Ascending aorta (tissue), 2 donors: ENCODE data around the gene WFIKKN1. TPM values are rescaled to one million over a fixed set of nuclear protein-coding genes. Genes with fewer than 3 reads are reported as not detected.

Experiments used
- DNase-seq, 2 donors: peaks; one replicate each; pipeline ENCODE4 v3.0.0-alpha.2; 2019; ENCODE audit warnings: low spot score in 2 of 2
- H3K27ac ChIP-seq, 2 donors: fragments of 200-600 bp; sonication (generic); one replicate each; pipeline ENCODE4 v1.5.1; 2016 to 2017; ENCODE audit warnings: mild to moderate bottlenecking in 1 of 2
- H3K27me3 ChIP-seq: fragments of 200-600 bp; sonication (generic); one replicate; pipeline ENCODE4 v1.5.1; 2017
- H3K36me3 ChIP-seq, 2 donors: fragments of 200-600 bp; sonication (generic); one replicate each; pipeline ENCODE4 v1.5.1; 2016
- H3K4me1 ChIP-seq, 2 donors: fragments of 200-600 bp; sonication (generic); one replicate each; pipeline ENCODE4 v1.5.1; 2016 to 2017; ENCODE audit warnings: mild to moderate bottlenecking in 1 of 2
- H3K4me3 ChIP-seq, 2 donors: fragments of 200-600 bp; sonication (generic); one replicate each; pipeline ENCODE4 v1.5.1; 2016 to 2017; ENCODE audit warnings: mild to moderate bottlenecking in 1 of 2
- H3K9me3 ChIP-seq, 2 donors: fragments of 200-600 bp; sonication (generic); one replicate each; pipeline ENCODE4 v1.5.1; 2016
- intact Hi-C: fragments of 100-400 bp; cut with DNase I; formaldehyde crosslinking; loops from one replicate; pipeline ENCODE4 v1.15.1; 2023
- total RNA-seq: library from RNA; depleted of rRNA; stranded (reverse); fragments of >200 nt; gene quantifications from one replicate; pipeline ENCODE4 v1.1.0, GENCODE V29; 2016
- TF ChIP-seq, protein P1 (sequence below), 3 experiments: fragments of 200-600 bp in 2 of 3; fragments of 450-650 bp in 1 of 3; sonication (generic) in 2 of 3; IDR thresholded peaks; one replicate each; pipeline ENCODE4 v1.5.1; 2016 to 2019; ENCODE audit warnings: antibody characterized with exemption in 3 of 3, mild to moderate bottlenecking in 1 of 3, moderate library complexity in 1 of 3

WFIKKN1 gene
- total RNA-seq, 1 donor from 2014 or later = not detected

DNA sequence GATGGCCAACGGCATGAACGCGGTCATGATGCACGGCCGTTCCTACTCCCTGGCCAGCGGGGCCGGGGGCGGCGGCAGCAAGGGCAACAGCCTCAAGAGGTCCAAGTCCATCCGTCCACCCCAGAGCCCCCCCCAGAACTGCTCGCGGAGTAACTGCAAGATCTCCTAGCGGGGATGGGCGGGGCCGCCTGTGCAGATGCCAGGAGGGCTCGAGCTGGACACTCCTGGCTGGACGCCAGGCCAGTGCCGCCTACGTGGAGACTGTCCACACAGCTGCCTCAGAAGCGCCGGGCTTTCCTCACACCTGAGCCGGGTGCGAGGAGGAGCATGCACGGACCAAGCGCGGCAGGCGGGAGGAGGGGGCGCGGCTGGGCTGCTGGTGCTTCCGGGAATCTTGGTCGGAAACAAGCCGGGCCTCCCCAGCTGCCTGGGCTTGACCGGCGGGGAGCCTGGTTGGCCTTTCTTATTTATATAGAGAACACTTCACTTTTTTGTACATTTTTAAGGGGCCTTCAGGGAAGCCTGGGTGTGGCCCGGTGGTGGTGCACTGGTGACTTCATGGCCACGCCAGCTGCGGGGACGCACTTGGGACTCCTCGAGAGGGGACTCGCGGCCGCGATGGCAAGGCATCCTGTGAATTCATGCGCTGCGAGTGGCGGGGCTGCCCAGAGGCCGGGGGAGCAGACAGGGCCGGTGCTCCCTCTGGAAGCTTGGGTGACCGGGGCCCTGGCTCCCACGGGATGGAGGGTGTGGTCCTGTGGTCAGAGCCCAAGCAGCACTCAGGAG, 3.1 kb upstream of the WFIKKN1 start:
- Histone ChIP-seq H3K9me3 (no peaks in the 10 kb centered on the region), H3K27me3 (no peaks in the 10 kb centered on the region), H3K4me1 (peaks cover 0 to 5% of the 10 kb centered on the region in 2 donors), H3K27ac (no peak overlapping the region), H3K4me3 (no peak overlapping the region), H3K36me3 (peaks cover 26 to 39% of the 10 kb centered on the region in 2 donors)
- intact Hi-C loops = no loop called here
- TF ChIP-seq, protein P1, sequence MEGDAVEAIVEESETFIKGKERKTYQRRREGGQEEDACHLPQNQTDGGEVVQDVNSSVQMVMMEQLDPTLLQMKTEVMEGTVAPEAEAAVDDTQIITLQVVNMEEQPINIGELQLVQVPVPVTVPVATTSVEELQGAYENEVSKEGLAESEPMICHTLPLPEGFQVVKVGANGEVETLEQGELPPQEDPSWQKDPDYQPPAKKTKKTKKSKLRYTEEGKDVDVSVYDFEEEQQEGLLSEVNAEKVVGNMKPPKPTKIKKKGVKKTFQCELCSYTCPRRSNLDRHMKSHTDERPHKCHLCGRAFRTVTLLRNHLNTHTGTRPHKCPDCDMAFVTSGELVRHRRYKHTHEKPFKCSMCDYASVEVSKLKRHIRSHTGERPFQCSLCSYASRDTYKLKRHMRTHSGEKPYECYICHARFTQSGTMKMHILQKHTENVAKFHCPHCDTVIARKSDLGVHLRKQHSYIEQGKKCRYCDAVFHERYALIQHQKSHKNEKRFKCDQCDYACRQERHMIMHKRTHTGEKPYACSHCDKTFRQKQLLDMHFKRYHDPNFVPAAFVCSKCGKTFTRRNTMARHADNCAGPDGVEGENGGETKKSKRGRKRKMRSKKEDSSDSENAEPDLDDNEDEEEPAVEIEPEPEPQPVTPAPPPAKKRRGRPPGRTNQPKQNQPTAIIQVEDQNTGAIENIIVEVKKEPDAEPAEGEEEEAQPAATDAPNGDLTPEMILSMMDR (IDR thresholded peaks at IDR 0.05) = no peak
- no peak for DNase-seq

GRCh38 chr16:628321-629061, 2.3 kb upstream of the WFIKKN1 start:
- H3K9me3 ChIP-seq = no peaks in the 10 kb centered on the region
- no peak overlapping the region for H3K27ac ChIP-seq
- TF ChIP-seq, protein P1 (IDR thresholded peaks at IDR 0.05) = no peak
- no peaks in the 10 kb centered on the region for H3K27me3 ChIP-seq
- peaks cover 31 to 46% of the 10 kb centered on the region in 2 donors for H3K36me3 ChIP-seq
- intact Hi-C loops = no loop called here
- H3K4me3 ChIP-seq = no peak overlapping the region
- no peak for DNase-seq
- peaks cover 0 to 5% of the 10 kb centered on the region in 2 donors for H3K4me1 ChIP-seq

- Histone ChIP-seq H3K4me1 (peaks cover 0 to 5% of the 10 kb centered on the region in 2 donors), H3K36me3 (peaks cover 39 to 55% of the 10 kb centered on the region in 2 donors), H3K4me3 (no peak overlapping the region), H3K27me3 (no peaks in the 10 kb centered on the region), H3K27ac (no peak overlapping the region), H3K9me3 (no peaks in the 10 kb centered on the region)
- TF ChIP-seq, protein P1 (IDR thresholded peaks at IDR 0.05) = no peak
- intact Hi-C loops = no loop called here
- DNase-seq = no peak
These were observed 1.5 kb upstream of the WFIKKN1 start for GRCh38 chr16:629185-629832.

GRCh38 chr16:629833-630248, 944 bp upstream of the WFIKKN1 start:
- peaks cover 39 to 55% of the 10 kb centered on the region in 2 donors for H3K36me3 ChIP-seq
- H3K4me1 ChIP-seq = peaks cover 0 to 5% of the 10 kb centered on the region in 2 donors
- intact Hi-C loops = no loop called here
- H3K9me3 ChIP-seq = no peaks in the 10 kb centered on the region
- H3K27me3 ChIP-seq = no peaks in the 10 kb centered on the region
- H3K27ac ChIP-seq = no peak overlapping the region
- no peak overlapping the region for H3K4me3 ChIP-seq
- no peak for DNase-seq
- TF ChIP-seq, protein P1 (IDR thresholded peaks at IDR 0.05) = no peak

- peaks cover 39 to 51% of the 10 kb centered on the region in 2 donors for H3K36me3 ChIP-seq
- no peak overlapping the region for H3K27ac ChIP-seq
- H3K27me3 ChIP-seq = no peaks in the 10 kb centered on the region
- H3K4me1 ChIP-seq = peaks cover 2 to 9% of the 10 kb centered on the region in 2 donors
- intact Hi-C loops = no loop called here
- H3K4me3 ChIP-seq = no peak overlapping the region
- H3K9me3 ChIP-seq = no peaks in the 10 kb centered on the region
- DNase-seq = no peak
- TF ChIP-seq, protein P1 (IDR thresholded peaks at IDR 0.05) = no peak
These were observed 453 bp upstream of the WFIKKN1 start for GRCh38 chr16:630249-630814.
